ENCODE data around the gene OGA. TPM values are rescaled to one million over a fixed set of nuclear protein-coding genes. Genes with fewer than 3 reads are reported as not detected.

OGA gene
- total and polyA plus RNA-seq, 2 of the 8 experiments (the other 6 are each of a cell fraction or from before 2014, with no cell fraction given) = 31.2 to 107 TPM

- TF ChIP-seq KDM5A (IDR thresholded peaks at IDR 0.05; ENCODE audit: low read length) (no peak), ASH2L (IDR thresholded peaks at IDR 0.05; ENCODE audit: low read length) (no peak), RNF2 (IDR thresholded peaks at IDR 0.05; ENCODE audit: borderline replicate concordance, low read depth, low read length, missing control alignments, poor library complexity, severe bottlenecking) (no peak), TCF12 (IDR thresholded peaks at IDR 0.05; ENCODE audit: low read depth, low read length) (no peak), SRF (IDR thresholded peaks at IDR 0.05; ENCODE audit: low read depth, low read length) (no peak), SIX5 (IDR thresholded peaks at IDR 0.05; ENCODE audit: low read depth, low read length) (no peak), FOSL1 (IDR thresholded peaks at IDR 0.05; ENCODE audit: insufficient read depth, low read depth, low read length) (no peak), BCL11A (IDR thresholded peaks at IDR 0.05; ENCODE audit: low read depth in 2 of 2, low read length in 2 of 2) (no peak), POU5F1 (IDR thresholded peaks at IDR 0.05; ENCODE audit: low read depth, low read length) (no peak)
Measured at GRCh38 chr10:101785801-101786200, 32.4 kb downstream of the OGA start (continued).

Data from H1 (cell line).